LNCaP clone FGC (cell line): ENCODE results near the gene SEC24D.

Source experiments
- DNase-seq: peaks from one replicate; pipeline ENCODE4 v3.0.0-alpha.2; 2011; ENCODE audit warnings: low read depth
- H3K4me3 ChIP-seq: 2 replicates; pipeline ENCODE4 v1.5.1; 2011; ENCODE audit warnings: mild to moderate bottlenecking, low read depth, low read length, control low read depth
- CTCF ChIP-seq: IDR thresholded peaks from 2 replicates; pipeline ENCODE4 v1.5.1; 2012; ENCODE audit warnings: mild to moderate bottlenecking; ENCODE audit not compliant: control insufficient read depth, insufficient read depth; ENCODE audit errors: extremely low read depth

Gene SEC24D

GRCh38 chr4:118857760-118858159, 21.8 kb upstream of the SEC24D start:
- H3K4me3 ChIP-seq = no peak overlapping the region
- no peak for TF ChIP-seq CTCF
- DNase-seq = no peak

GRCh38 chr4:118850488-118851173, 14.7 kb upstream of the SEC24D start:
- DNase-seq = no peak
- TF ChIP-seq CTCF = no peak
- no peak overlapping the region for H3K4me3 ChIP-seq

GRCh38 chr4:118849867-118850487, 14.1 kb upstream of the SEC24D start:
- H3K4me3 ChIP-seq = no peak overlapping the region
- no peak for DNase-seq
- TF ChIP-seq CTCF = no peak

- H3K4me3 ChIP-seq = no peak overlapping the region
- TF ChIP-seq CTCF = no peak
Observed at GRCh38 chr4:118848901-118849300, 13.0 kb upstream of the SEC24D start.

GRCh38 chr4:118848242-118848641, 12.3 kb upstream of the SEC24D start:
- no peak for DNase-seq
- TF ChIP-seq CTCF = no peak
- no peak overlapping the region for H3K4me3 ChIP-seq

More at GRCh38 chr4:118848901-118849300, 13.0 kb upstream of the SEC24D start:
- DNase-seq = no peak

- no peak overlapping the region for H3K4me3 ChIP-seq
- no peak for TF ChIP-seq CTCF
- DNase-seq = no peak
Observed at GRCh38 chr4:118846979-118847378, 11.1 kb upstream of the SEC24D start.
